IPS DF 6.9 (cell line): ENCODE results near the gene CCDC81.

Experiments used
- DNase-seq: peaks from one replicate; pipeline ENCODE4 v3.0.0-alpha.2; 2013; ENCODE audit warnings: low read depth, low spot score
- H3K27ac ChIP-seq: one replicate; pipeline ENCODE4 v1.5.1; 2013; ENCODE audit warnings: low read length, control low read depth
- H3K27me3 ChIP-seq: 2 replicates; pipeline ENCODE4 v1.6.1; 2013; ENCODE audit warnings: mild to moderate bottlenecking, low read length; ENCODE audit not compliant: control insufficient read depth, insufficient read depth
- H3K36me3 ChIP-seq: 2 replicates; pipeline ENCODE4 v1.6.1; 2013; ENCODE audit warnings: low read length; ENCODE audit not compliant: control insufficient read depth, insufficient read depth
- H3K4me1 ChIP-seq: 2 replicates; pipeline ENCODE4 v1.6.1; 2013; ENCODE audit warnings: low read length; ENCODE audit not compliant: control insufficient read depth, insufficient read depth
- H3K4me3 ChIP-seq: 2 replicates; pipeline ENCODE4 v1.5.1; 2013; ENCODE audit warnings: mild to moderate bottlenecking, low read length
- H3K9me3 ChIP-seq: 2 replicates; pipeline ENCODE4 v1.6.1; 2013; ENCODE audit warnings: low read length, inconsistent platforms; ENCODE audit not compliant: control insufficient read depth, insufficient read depth
- WGBS: extraction: QIAGEN DNeasy Blood & Tissue Kit; methylation state at CpG from one replicate; pipeline ENCODE4 v1.1.7; 2013; ENCODE audit warnings: mixed read lengths, missing lambda C conversion rate; ENCODE audit not compliant: insufficient read length, insufficient coverage; 5-methylcytosine and 5-hydroxymethylcytosine counted together

Gene CCDC81

GRCh38 chr11:86435711-86436110 lies 61.0 kb downstream of the CCDC81 start:
- WGBS, result no CpG with 5 or more reads among the region's 2 CpGs
- no peaks in the 10 kb centered on the region for H3K36me3 ChIP-seq
- H3K27me3 ChIP-seq, result no peaks in the 10 kb centered on the region
- no peaks in the 10 kb centered on the region for H3K9me3 ChIP-seq
- no peak for DNase-seq
- H3K27ac ChIP-seq, result no peak overlapping the region
- H3K4me1 ChIP-seq, result no peaks in the 10 kb centered on the region; the same call in 1 of the 2 replicates
- no peak overlapping the region for H3K4me3 ChIP-seq

GRCh38 chr11:86438685-86439084 lies 64.0 kb downstream of the CCDC81 start:
- Histone ChIP-seq H3K36me3 (no peaks in the 10 kb centered on the region), H3K4me3 (no peak overlapping the region), H3K4me1 (no peaks in the 10 kb centered on the region), H3K27ac (no peak overlapping the region), H3K9me3 (no peaks in the 10 kb centered on the region), H3K27me3 (no peaks in the 10 kb centered on the region)
- no peak for DNase-seq
- WGBS, result no CpG with 5 or more reads among the region's 1 CpG

- no peaks in the 10 kb centered on the region for H3K27me3 ChIP-seq
- H3K4me1 ChIP-seq, result no peaks in the 10 kb centered on the region
- no peak overlapping the region for H3K4me3 ChIP-seq
- DNase-seq, result no peak
- H3K9me3 ChIP-seq, result no peaks in the 10 kb centered on the region
- H3K27ac ChIP-seq, result no peak overlapping the region
- no CpG with 5 or more reads among the region's 3 CpGs for WGBS
- H3K36me3 ChIP-seq, result no peaks in the 10 kb centered on the region
These were observed 65.6 kb downstream of the CCDC81 start for GRCh38 chr11:86440305-86440716.

- no peak overlapping the region for H3K4me3 ChIP-seq
- no peaks in the 10 kb centered on the region for H3K36me3 ChIP-seq
- no peaks in the 10 kb centered on the region for H3K9me3 ChIP-seq
- H3K27ac ChIP-seq, result no peak overlapping the region
- no peaks in the 10 kb centered on the region for H3K27me3 ChIP-seq
- no peaks in the 10 kb centered on the region for H3K4me1 ChIP-seq
- no peak for DNase-seq
- WGBS, result no CpG with 5 or more reads among the region's 2 CpGs
These were observed 66.2 kb downstream of the CCDC81 start for GRCh38 chr11:86440843-86441242.

- Histone ChIP-seq H3K36me3 (no peaks in the 10 kb centered on the region), H3K27me3 (no peaks in the 10 kb centered on the region), H3K9me3 (no peaks in the 10 kb centered on the region), H3K27ac (no peak overlapping the region), H3K4me3 (no peak overlapping the region), H3K4me1 (no peaks in the 10 kb centered on the region)
- no CpG with 5 or more reads among the region's 2 CpGs for WGBS
- DNase-seq, result no peak
These were observed 67.7 kb downstream of the CCDC81 start for GRCh38 chr11:86442420-86442819.

GRCh38 chr11:86442827-86443226 lies 68.1 kb downstream of the CCDC81 start:
- H3K9me3 ChIP-seq, result no peaks in the 10 kb centered on the region
- DNase-seq, result no peak
- H3K27ac ChIP-seq, result no peak overlapping the region
- no peaks in the 10 kb centered on the region for H3K27me3 ChIP-seq
- H3K36me3 ChIP-seq, result no peaks in the 10 kb centered on the region
- no CpG with 5 or more reads among the region's 5 CpGs for WGBS
- no peak overlapping the region for H3K4me3 ChIP-seq
- H3K4me1 ChIP-seq, result no peaks in the 10 kb centered on the region

- Histone ChIP-seq H3K27me3 (no peaks in the 10 kb centered on the region), H3K36me3 (no peaks in the 10 kb centered on the region), H3K4me3 (no peak overlapping the region), H3K4me1 (no peaks in the 10 kb centered on the region), H3K9me3 (no peaks in the 10 kb centered on the region), H3K27ac (no peak overlapping the region)
- no CpG with 5 or more reads among the region's 1 CpG for WGBS
- no peak for DNase-seq
These were observed 68.7 kb downstream of the CCDC81 start for GRCh38 chr11:86443415-86443814.

GRCh38 chr11:86444981-86445380 lies 70.3 kb downstream of the CCDC81 start:
- Histone ChIP-seq H3K4me1 (no peaks in the 10 kb centered on the region), H3K4me3 (no peak overlapping the region), H3K36me3 (no peaks in the 10 kb centered on the region), H3K9me3 (no peaks in the 10 kb centered on the region), H3K27ac (no peak overlapping the region), H3K27me3 (no peaks in the 10 kb centered on the region)
- WGBS, result no CpG with 5 or more reads among the region's 1 CpG
- no peak for DNase-seq

GRCh38 chr11:86446163-86446923 lies 71.7 kb downstream of the CCDC81 start:
- no peaks in the 10 kb centered on the region for H3K27me3 ChIP-seq
- no peak overlapping the region for H3K4me3 ChIP-seq
- H3K9me3 ChIP-seq, result no peaks in the 10 kb centered on the region
- H3K27ac ChIP-seq, result no peak overlapping the region
- H3K36me3 ChIP-seq, result no peaks in the 10 kb centered on the region
- no CpG with 5 or more reads among the region's 8 CpGs for WGBS
- H3K4me1 ChIP-seq, result no peaks in the 10 kb centered on the region
- DNase-seq, result no peak

- Histone ChIP-seq H3K27me3 (no peaks in the 10 kb centered on the region), H3K4me1 (no peaks in the 10 kb centered on the region), H3K27ac (no peak overlapping the region), H3K36me3 (no peaks in the 10 kb centered on the region), H3K4me3 (no peak overlapping the region), H3K9me3 (no peaks in the 10 kb centered on the region)
- DNase-seq, result no peak
- no CpG with 5 or more reads among the region's 12 CpGs for WGBS
These were observed 72.2 kb downstream of the CCDC81 start for GRCh38 chr11:86446924-86447285.
